ENCODE data around the gene OVCH1. TPM values are rescaled to one million over a fixed set of nuclear protein-coding genes. Genes with fewer than 3 reads are reported as not detected.

The OVCH1 gene
- total RNA-seq, 2 experiments from 2014 or later = not detected

- no peak for DNase-seq
- no peak overlapping the region for H3K4me3 Mint-ChIP-seq
- ChIA-PET POLR2A (no interaction called here), CTCF (no interaction called here)
- no peaks in the 10 kb centered on the region for H3K36me3 Mint-ChIP-seq (ENCODE audit: low read depth)
- H3K27me3 Mint-ChIP-seq = peaks cover 10% of the 10 kb centered on the region
- H3K27ac Mint-ChIP-seq = no peak overlapping the region
- no peaks in the 10 kb centered on the region for H3K9me3 Mint-ChIP-seq (ENCODE audit: low read depth)
- no peak for ATAC-seq
- intact Hi-C loops (cut with DNase I, micrococcal nuclease) = no loop called here
- no peaks in the 10 kb centered on the region for H3K4me1 Mint-ChIP-seq
These were observed 1.7 kb upstream of the OVCH1 start for GRCh38 chr12:29499235-29499634.

- ATAC-seq (no peak), DNase-seq (no peak)
- H3K27me3 Mint-ChIP-seq = peaks cover 30% of the 10 kb centered on the region
- no peaks in the 10 kb centered on the region for H3K4me1 Mint-ChIP-seq
- ChIA-PET POLR2A (no interaction called here), CTCF (no interaction called here)
- intact Hi-C loops (cut with DNase I, micrococcal nuclease) = no loop called here
- no peak overlapping the region for H3K27ac Mint-ChIP-seq
- H3K4me3 Mint-ChIP-seq = no peak overlapping the region
- no peaks in the 10 kb centered on the region for H3K9me3 Mint-ChIP-seq (ENCODE audit: low read depth)
- no peaks in the 10 kb centered on the region for H3K36me3 Mint-ChIP-seq (ENCODE audit: low read depth)
These were observed 4.6 kb downstream of the OVCH1 start for GRCh38 chr12:29492891-29493290.

- CTCF ChIA-PET = no interaction called here
These were observed 10.5 kb downstream of the OVCH1 start for GRCh38 chr12:29486972-29487371.

GRCh38 chr12:29463198-29463597 lies 34.3 kb downstream of the OVCH1 start:
- Mint-ChIP-seq H3K27me3 (peaks cover 6% of the 10 kb centered on the region), H3K4me3 (no peak overlapping the region), H3K4me1 (no peaks in the 10 kb centered on the region), H3K9me3 (ENCODE audit: low read depth) (no peaks in the 10 kb centered on the region), H3K27ac (no peak overlapping the region), H3K36me3 (ENCODE audit: low read depth) (no peaks in the 10 kb centered on the region)
- DNase-seq (no peak), ATAC-seq (no peak)
- ChIA-PET POLR2A (no interaction called here), CTCF (interaction anchor here (1.4 kb wide), 1 partner anchor 56 kb away, joined by 3 read pairs; no protein-coding TSS in a partner anchor)
- intact Hi-C loops (cut with DNase I, micrococcal nuclease) = no loop called here

More at GRCh38 chr12:29486972-29487371, 10.5 kb downstream of the OVCH1 start:
- Mint-ChIP-seq H3K4me3 (no peak overlapping the region), H3K27ac (no peak overlapping the region), H3K9me3 (ENCODE audit: low read depth) (no peaks in the 10 kb centered on the region), H3K36me3 (ENCODE audit: low read depth) (no peaks in the 10 kb centered on the region), H3K4me1 (no peaks in the 10 kb centered on the region), H3K27me3 (peaks cover 24% of the 10 kb centered on the region)
- no peak for DNase-seq
- intact Hi-C loops (cut with DNase I, micrococcal nuclease) = no loop called here
- ATAC-seq = no peak
- POLR2A ChIA-PET = no interaction called here

- no peaks in the 10 kb centered on the region for H3K9me3 Mint-ChIP-seq (ENCODE audit: low read depth)
- no peaks in the 10 kb centered on the region for H3K36me3 Mint-ChIP-seq (ENCODE audit: low read depth)
- H3K27ac Mint-ChIP-seq = no peak overlapping the region
- CTCF ChIA-PET = no interaction called here
- ATAC-seq (no peak), DNase-seq (no peak)
- no peaks in the 10 kb centered on the region for H3K4me1 Mint-ChIP-seq
- peaks cover 5% of the 10 kb centered on the region for H3K27me3 Mint-ChIP-seq
- H3K4me3 Mint-ChIP-seq = no peak overlapping the region
- POLR2A ChIA-PET = no interaction called here
- intact Hi-C loops (cut with DNase I, micrococcal nuclease) = no loop called here
These were observed 37.4 kb downstream of the OVCH1 start for GRCh38 chr12:29460082-29460481.

GRCh38 chr12:29455087-29455486 lies 42.4 kb downstream of the OVCH1 start:
- no peak overlapping the region for H3K27ac Mint-ChIP-seq
- intact Hi-C loops (cut with DNase I, micrococcal nuclease) = no loop called here
- CTCF ChIA-PET = no interaction called here
- no peaks in the 10 kb centered on the region for H3K9me3 Mint-ChIP-seq (ENCODE audit: low read depth)
- POLR2A ChIA-PET = no interaction called here
- H3K4me1 Mint-ChIP-seq = no peaks in the 10 kb centered on the region
- ATAC-seq (no peak), DNase-seq (no peak)
- H3K4me3 Mint-ChIP-seq = no peak overlapping the region
- no peaks in the 10 kb centered on the region for H3K36me3 Mint-ChIP-seq (ENCODE audit: low read depth)
- peaks cover 15% of the 10 kb centered on the region for H3K27me3 Mint-ChIP-seq

- Mint-ChIP-seq H3K27me3 (peaks cover 20% of the 10 kb centered on the region), H3K4me1 (peaks cover 6% of the 10 kb centered on the region), H3K36me3 (ENCODE audit: low read depth) (no peaks in the 10 kb centered on the region), H3K9me3 (ENCODE audit: low read depth) (no peaks in the 10 kb centered on the region), H3K4me3 (no peak overlapping the region), H3K27ac (no peak overlapping the region)
- ATAC-seq = no peak
- ChIA-PET POLR2A (no interaction called here), CTCF (no interaction called here)
- intact Hi-C loops (cut with DNase I, micrococcal nuclease) = no loop called here
- no peak for DNase-seq
These were observed 45.6 kb downstream of the OVCH1 start for GRCh38 chr12:29451888-29452287.

GRCh38 chr12:29448157-29448556 lies 49.3 kb downstream of the OVCH1 start:
- Mint-ChIP-seq H3K36me3 (ENCODE audit: low read depth) (no peaks in the 10 kb centered on the region), H3K9me3 (ENCODE audit: low read depth) (no peaks in the 10 kb centered on the region), H3K4me3 (no peak overlapping the region), H3K4me1 (peaks cover 6% of the 10 kb centered on the region), H3K27ac (no peak overlapping the region), H3K27me3 (peaks cover 15% of the 10 kb centered on the region)
- DNase-seq (no peak), ATAC-seq (no peak)
- ChIA-PET CTCF (interaction anchor here (0.7 to 1.0 kb wide), 2 partner anchors 43 to 71 kb away, joined by 3 read pairs; no protein-coding TSS in a partner anchor), POLR2A (no interaction called here)
- intact Hi-C loops (cut with DNase I, micrococcal nuclease) = no loop called here

GRCh38 chr12:29447285-29447975 lies 50.1 kb downstream of the OVCH1 start:
- Mint-ChIP-seq H3K9me3 (ENCODE audit: low read depth) (no peaks in the 10 kb centered on the region), H3K27me3 (peaks cover 13% of the 10 kb centered on the region), H3K36me3 (ENCODE audit: low read depth) (no peaks in the 10 kb centered on the region), H3K4me3 (no peak overlapping the region), H3K4me1 (peaks cover 6% of the 10 kb centered on the region), H3K27ac (no peak overlapping the region)
- POLR2A ChIA-PET = no interaction called here
- DNase-seq (no peak), ATAC-seq (peak; percentile 57)
- CTCF ChIA-PET = interaction anchor here (0.6 to 1.0 kb wide), 2 partner anchors 40 to 71 kb away, joined by 3 to 5 read pairs; no protein-coding TSS in a partner anchor
- intact Hi-C loops (cut with DNase I, micrococcal nuclease) = no loop called here

GRCh38 chr12:29439506-29439905 lies 58.0 kb downstream of the OVCH1 start:
- ATAC-seq = no peak

GRCh38 chr12:29438752-29439408 lies 58.6 kb downstream of the OVCH1 start:
- no peak for ATAC-seq
- H3K4me1 Mint-ChIP-seq = no peaks in the 10 kb centered on the region
- POLR2A ChIA-PET = no interaction called here
- peaks cover 3% of the 10 kb centered on the region for H3K9me3 Mint-ChIP-seq (ENCODE audit: low read depth)
- H3K4me3 Mint-ChIP-seq = no peak overlapping the region
- intact Hi-C loops (cut with DNase I, micrococcal nuclease) = no loop called here
- CTCF ChIA-PET = interaction anchor here (0.6 kb wide), 1 partner anchor 713 kb away, joined by 3 read pairs; no protein-coding TSS in a partner anchor
- no peak for DNase-seq
- H3K27me3 Mint-ChIP-seq = peaks cover 10% of the 10 kb centered on the region
- H3K27ac Mint-ChIP-seq = no peak overlapping the region
- no peaks in the 10 kb centered on the region for H3K36me3 Mint-ChIP-seq (ENCODE audit: low read depth)

More at GRCh38 chr12:29439506-29439905, 58.0 kb downstream of the OVCH1 start:
- H3K4me1 Mint-ChIP-seq = no peaks in the 10 kb centered on the region
- peaks cover 10% of the 10 kb centered on the region for H3K27me3 Mint-ChIP-seq
- H3K27ac Mint-ChIP-seq = no peak overlapping the region
- POLR2A ChIA-PET = no interaction called here
- H3K4me3 Mint-ChIP-seq = no peak overlapping the region
- no peak for DNase-seq
- H3K9me3 Mint-ChIP-seq (ENCODE audit: low read depth) = peaks cover 3% of the 10 kb centered on the region
- CTCF ChIA-PET = interaction anchor here (0.6 kb wide), 1 partner anchor 712 kb away, joined by 3 read pairs; no protein-coding TSS in a partner anchor
- no peaks in the 10 kb centered on the region for H3K36me3 Mint-ChIP-seq (ENCODE audit: low read depth)
- intact Hi-C loops (cut with DNase I, micrococcal nuclease) = no loop called here

- POLR2A ChIA-PET = no interaction called here
- peaks cover 14% of the 10 kb centered on the region for H3K27me3 Mint-ChIP-seq
- H3K4me3 Mint-ChIP-seq = no peak overlapping the region
- H3K36me3 Mint-ChIP-seq (ENCODE audit: low read depth) = no peaks in the 10 kb centered on the region
- H3K4me1 Mint-ChIP-seq = no peaks in the 10 kb centered on the region
- H3K27ac Mint-ChIP-seq = no peak overlapping the region
- ATAC-seq = no peak
- intact Hi-C loops (cut with DNase I, micrococcal nuclease) = no loop called here
- H3K9me3 Mint-ChIP-seq (ENCODE audit: low read depth) = peaks cover 3% of the 10 kb centered on the region
- DNase-seq = no peak
- CTCF ChIA-PET = no interaction called here
These were observed 59.9 kb downstream of the OVCH1 start for GRCh38 chr12:29437575-29437974.

Data from activated CD4-positive, alpha-beta T cell treated with anti-CD3 and anti-CD28 coated beads for 36 hours (primary cell).